HG03558 (cell line): ENCODE data around the gene DACT2.

ENCODE experiments used
- ATAC-seq: cut with Tn5 transposase; IDR thresholded peaks from one replicate; pipeline ENCODE4 v1.9.1; 2021; ENCODE audit warnings: moderate number of reproducible peaks; ENCODE audit not compliant: unreplicated experiment; ENCODE audit errors: extremely low read depth

DACT2 gene

GRCh38 chr6:168352096-168352495 is 32.5 kb upstream of the DACT2 start:
- no peak for ATAC-seq

- no peak for ATAC-seq
Measured at GRCh38 chr6:168349718-168350210, 30.2 kb upstream of the DACT2 start.

GRCh38 chr6:168348186-168348585 is 28.6 kb upstream of the DACT2 start:
- no peak for ATAC-seq

GRCh38 chr6:168347615-168348014 is 28.0 kb upstream of the DACT2 start:
- ATAC-seq = no peak

- ATAC-seq = no peak
Measured at GRCh38 chr6:168347053-168347452, 27.5 kb upstream of the DACT2 start.

GRCh38 chr6:168345896-168346754 is 26.5 kb upstream of the DACT2 start:
- ATAC-seq = no peak

- no peak for ATAC-seq
Measured at GRCh38 chr6:168345266-168345665, 25.7 kb upstream of the DACT2 start.

- ATAC-seq = no peak
Measured at GRCh38 chr6:168344338-168344737, 24.8 kb upstream of the DACT2 start.

GRCh38 chr6:168343239-168344150 is 23.9 kb upstream of the DACT2 start:
- ATAC-seq = no peak

GRCh38 chr6:168342636-168343035 is 23.1 kb upstream of the DACT2 start:
- ATAC-seq = no peak

GRCh38 chr6:168341280-168341900 is 21.8 kb upstream of the DACT2 start:
- no peak for ATAC-seq

GRCh38 chr6:168340819-168341218 is 21.2 kb upstream of the DACT2 start:
- no peak for ATAC-seq

- ATAC-seq = no peak
Measured at GRCh38 chr6:168338777-168339176, 19.2 kb upstream of the DACT2 start.

- no peak for ATAC-seq
Measured at GRCh38 chr6:168336967-168337366, 17.4 kb upstream of the DACT2 start.

- no peak for ATAC-seq
Measured at GRCh38 chr6:168333989-168334388, 14.4 kb upstream of the DACT2 start.

GRCh38 chr6:168333491-168333890 is 13.9 kb upstream of the DACT2 start:
- no peak for ATAC-seq

- ATAC-seq = no peak
Measured at GRCh38 chr6:168333039-168333438, 13.5 kb upstream of the DACT2 start.

- no peak for ATAC-seq
Measured at GRCh38 chr6:168332020-168332419, 12.4 kb upstream of the DACT2 start.

GRCh38 chr6:168331058-168331457 is 11.5 kb upstream of the DACT2 start:
- no peak for ATAC-seq

GRCh38 chr6:168330403-168330802 is 10.8 kb upstream of the DACT2 start:
- ATAC-seq = no peak

GRCh38 chr6:168328086-168328485 is 8.5 kb upstream of the DACT2 start:
- ATAC-seq = no peak
